ENCODE data around the gene SERTAD2. TPM values are rescaled to one million over a fixed set of nuclear protein-coding genes. Genes with fewer than 3 reads are reported as not detected.

SERTAD2 gene
- total RNA-seq, 2 donors from 2014 or later: 14.6 to 18.5 TPM

GRCh38 chr2:64615192-64615763, 38.4 kb downstream of the SERTAD2 start:
- H3K4me3 Mint-ChIP-seq: no peak overlapping the region
- H3K27ac Mint-ChIP-seq: no peak overlapping the region
- H3K36me3 Mint-ChIP-seq (ENCODE audit: insufficient read depth in 2 of 2): no peaks in the 10 kb centered on the region
- DNase-seq (no peak), ATAC-seq (replicated peaks in 1 of 2) (no peak)
- H3K9me3 Mint-ChIP-seq: no peaks in the 10 kb centered on the region
- H3K27me3 Mint-ChIP-seq (ENCODE audit: low read depth): peaks cover 8% of the 10 kb centered on the region
- no peaks in the 10 kb centered on the region for H3K4me1 Mint-ChIP-seq (ENCODE audit: low read depth)

GRCh38 chr2:64613276-64613675, 40.4 kb downstream of the SERTAD2 start:
- no peaks in the 10 kb centered on the region for H3K36me3 Mint-ChIP-seq (ENCODE audit: insufficient read depth in 2 of 2)

GRCh38 chr2:64612575-64613195, 41.0 kb downstream of the SERTAD2 start:
- ATAC-seq (replicated peaks in 1 of 2): no peak
- no peak for DNase-seq
- Mint-ChIP-seq H3K4me1 (ENCODE audit: low read depth) (peaks cover 12% of the 10 kb centered on the region), H3K36me3 (ENCODE audit: insufficient read depth in 2 of 2) (no peaks in the 10 kb centered on the region), H3K27me3 (ENCODE audit: low read depth) (peaks cover 8% of the 10 kb centered on the region), H3K9me3 (no peaks in the 10 kb centered on the region), H3K27ac (no peak overlapping the region), H3K4me3 (no peak overlapping the region)

More at GRCh38 chr2:64613276-64613675, 40.4 kb downstream of the SERTAD2 start:
- Mint-ChIP-seq H3K27me3 (ENCODE audit: low read depth) (peaks cover 8% of the 10 kb centered on the region), H3K9me3 (no peaks in the 10 kb centered on the region), H3K4me3 (no peak overlapping the region), H3K27ac (no peak overlapping the region), H3K4me1 (ENCODE audit: low read depth) (peaks cover 6% of the 10 kb centered on the region)
- DNase-seq (no peak), ATAC-seq (replicated peaks in 1 of 2) (no peak)

GRCh38 chr2:64610316-64610855, 43.3 kb downstream of the SERTAD2 start:
- peaks cover 31% of the 10 kb centered on the region for H3K4me1 Mint-ChIP-seq (ENCODE audit: low read depth)
- peak overlapping the region; percentile 82 to 85 for H3K4me3 Mint-ChIP-seq
- peaks cover 8% of the 10 kb centered on the region for H3K27me3 Mint-ChIP-seq (ENCODE audit: low read depth)
- ATAC-seq (replicated peaks in 1 of 2) (no peak), DNase-seq (no peak)
- H3K27ac Mint-ChIP-seq: no peak overlapping the region
- H3K36me3 Mint-ChIP-seq (ENCODE audit: insufficient read depth in 2 of 2): no peaks in the 10 kb centered on the region
- no peaks in the 10 kb centered on the region for H3K9me3 Mint-ChIP-seq

GRCh38 chr2:64609942-64610281, 43.8 kb downstream of the SERTAD2 start:
- no peak for ATAC-seq (replicated peaks in 1 of 2)
- Mint-ChIP-seq H3K27ac (no peak overlapping the region), H3K27me3 (ENCODE audit: low read depth) (peaks cover 9% of the 10 kb centered on the region)

GRCh38 chr2:64609227-64609941, 44.3 kb downstream of the SERTAD2 start:
- Mint-ChIP-seq H3K9me3 (peaks cover 0 to 4% of the 10 kb centered on the region in 2 donors), H3K36me3 (ENCODE audit: insufficient read depth in 2 of 2) (peaks cover 2% of the 10 kb centered on the region in 2 donors), H3K27me3 (ENCODE audit: low read depth) (peaks cover 15% of the 10 kb centered on the region), H3K4me3 (peak overlapping the region; percentile 82 to 85), H3K4me1 (ENCODE audit: low read depth) (peaks cover 31% of the 10 kb centered on the region), H3K27ac (peak overlapping the region; percentile 46)
- peak; percentile 55 to 59 for ATAC-seq (replicated peaks in 1 of 2)
- DNase-seq: peak; percentile 75 to 87

More at GRCh38 chr2:64609942-64610281, 43.8 kb downstream of the SERTAD2 start:
- Mint-ChIP-seq H3K9me3 (no peaks in the 10 kb centered on the region), H3K4me3 (peak overlapping the region; percentile 82 to 85), H3K4me1 (ENCODE audit: low read depth) (peaks cover 31% of the 10 kb centered on the region), H3K36me3 (ENCODE audit: insufficient read depth in 2 of 2) (no peaks in the 10 kb centered on the region)
- DNase-seq: no peak

GRCh38 chr2:64608867-64609226, 44.9 kb downstream of the SERTAD2 start:
- H3K27me3 Mint-ChIP-seq (ENCODE audit: low read depth): peaks cover 17% of the 10 kb centered on the region
- peaks cover 31% of the 10 kb centered on the region for H3K4me1 Mint-ChIP-seq (ENCODE audit: low read depth)
- H3K9me3 Mint-ChIP-seq: peaks cover 4% of the 10 kb centered on the region in 2 donors
- H3K27ac Mint-ChIP-seq: peak overlapping the region; percentile 77
- ATAC-seq (replicated peaks in 1 of 2) (no peak), DNase-seq (no peak)
- H3K36me3 Mint-ChIP-seq (ENCODE audit: insufficient read depth in 2 of 2): peaks cover 4 to 7% of the 10 kb centered on the region in 2 donors
- H3K4me3 Mint-ChIP-seq: peak overlapping the region; percentile 81 to 84

GRCh38 chr2:64607381-64608304, 46.1 kb downstream of the SERTAD2 start:
- no peak for ATAC-seq (replicated peaks in 1 of 2)
- peaks cover 17% of the 10 kb centered on the region for H3K27me3 Mint-ChIP-seq (ENCODE audit: low read depth)
- H3K9me3 Mint-ChIP-seq: peaks cover 4% of the 10 kb centered on the region in 2 donors
- H3K4me1 Mint-ChIP-seq (ENCODE audit: low read depth): peaks cover 31% of the 10 kb centered on the region
- peak overlapping the region; percentile 81 to 84 for H3K4me3 Mint-ChIP-seq
- peak overlapping the region; percentile 91 for H3K27ac Mint-ChIP-seq
- H3K36me3 Mint-ChIP-seq (ENCODE audit: insufficient read depth in 2 of 2): peaks cover 4 to 7% of the 10 kb centered on the region in 2 donors
- no peak for DNase-seq

GRCh38 chr2:64606479-64607363, 47.0 kb downstream of the SERTAD2 start:
- DNase-seq: peak; percentile 92 to 94
- peaks cover 4 to 7% of the 10 kb centered on the region in 2 donors for H3K36me3 Mint-ChIP-seq (ENCODE audit: insufficient read depth in 2 of 2)
- H3K4me1 Mint-ChIP-seq (ENCODE audit: low read depth): peaks cover 31% of the 10 kb centered on the region
- peak; percentile 91 to 93 for ATAC-seq (replicated peaks in 1 of 2)
- peaks cover 17% of the 10 kb centered on the region for H3K27me3 Mint-ChIP-seq (ENCODE audit: low read depth)
- peaks cover 4% of the 10 kb centered on the region in 2 donors for H3K9me3 Mint-ChIP-seq
- peak overlapping the region; percentile 81 to 84 for H3K4me3 Mint-ChIP-seq
- H3K27ac Mint-ChIP-seq: peak overlapping the region; percentile 91

- ATAC-seq (replicated peaks in 1 of 2) (no peak), DNase-seq (no peak)
- Mint-ChIP-seq H3K27ac (peak overlapping the region; percentile 70), H3K27me3 (ENCODE audit: low read depth) (peaks cover 13% of the 10 kb centered on the region), H3K4me1 (ENCODE audit: low read depth) (peaks cover 31% of the 10 kb centered on the region), H3K9me3 (peaks cover 4% of the 10 kb centered on the region in 2 donors), H3K4me3 (peak overlapping the region; percentile 81 to 84), H3K36me3 (ENCODE audit: insufficient read depth in 2 of 2) (peaks cover 4 to 7% of the 10 kb centered on the region in 2 donors)
These were observed 47.7 kb downstream of the SERTAD2 start for GRCh38 chr2:64605991-64606478.

GRCh38 chr2:64605026-64605471, 48.7 kb downstream of the SERTAD2 start:
- ATAC-seq (replicated peaks in 1 of 2): no peak
- peaks cover 9% of the 10 kb centered on the region for H3K27me3 Mint-ChIP-seq (ENCODE audit: low read depth)
- peaks cover 4 to 7% of the 10 kb centered on the region in 2 donors for H3K36me3 Mint-ChIP-seq (ENCODE audit: insufficient read depth in 2 of 2)
- no peak overlapping the region for H3K27ac Mint-ChIP-seq
- H3K4me3 Mint-ChIP-seq: no peak overlapping the region
- peaks cover 4% of the 10 kb centered on the region in 2 donors for H3K9me3 Mint-ChIP-seq
- DNase-seq: no peak
- H3K4me1 Mint-ChIP-seq (ENCODE audit: low read depth): peaks cover 31% of the 10 kb centered on the region

Data from activated T-cell treated with anti-CD3 and anti-CD28 coated beads, Interleukin-2, amount 50 U/mL, for 72 hours (primary cell).